K562 (cell line): ENCODE measurements around the gene ARL6IP1.
"Not testable (repeated sequence)": the region's sequence is repeated elsewhere in the genome, so short reads cannot be mapped to it uniquely, and the experiment has no call there.

ENCODE experiments used
- CTCF ChIP-seq, 3 experiments: IDR thresholded peaks in 2 of 3; conservative IDR thresholded peaks in 1 of 3; 2 replicates each; pipeline ENCODE4 v1.5.1; 2011 to 2012; ENCODE audit warnings: low read length in 3 of 3, mild to moderate bottlenecking in 3 of 3, control low read depth in 2 of 3, improper control_type of control experiment in 1 of 3, inconsistent platforms in 1 of 3, low read depth in 1 of 3, mixed read lengths in 1 of 3, moderate library complexity in 1 of 3; ENCODE audit not compliant: insufficient read depth in 2 of 3
- EP400 ChIP-seq: fragments of 450-650 bp; IDR thresholded peaks from 2 replicates; pipeline ENCODE4 v1.6.1; 2017; ENCODE audit warnings: antibody characterized with exemption, mild to moderate bottlenecking, moderate library complexity
- POLR2AphosphoS5 ChIP-seq: IDR thresholded peaks from 2 replicates; pipeline ENCODE4 v1.6.1; 2011; ENCODE audit warnings: mild to moderate bottlenecking, low read depth, low read length, moderate library complexity; ENCODE audit not compliant: control insufficient read depth, insufficient read depth
- SP2 ChIP-seq: IDR thresholded peaks from 2 replicates; pipeline ENCODE4 v1.6.1; 2011; ENCODE audit warnings: mild to moderate bottlenecking, low read depth, low read length, moderate library complexity; ENCODE audit not compliant: poor library complexity, severe bottlenecking; ENCODE audit errors: extremely low read depth
- ZNF75A ChIP-seq: fragments of 450-650 bp; formaldehyde crosslinking; IDR thresholded peaks from 2 replicates; pipeline ENCODE4 v1.4.0; 2020; ENCODE audit warnings: mild to moderate bottlenecking

GRCh38 chr16:18767217-18767616 is 34.1 kb downstream of the ARL6IP1 start:
- TF ChIP-seq ZNF75A (CRISPR knock-in tag); CTCF (IDR thresholded peaks at IDR 0.05 in 2 of 3, conservative IDR thresholded peaks at IDR 0.05 in 1 of 3; ENCODE audit: insufficient read depth in 2 of 3, low read depth in 1 of 3, low read length in 3 of 3); EP400; SP2; POLR2AphosphoS5: not testable (repeated sequence)
